AG09309 (cell line): Measurements from ENCODE around the gene GUCY2C.

Experiments
- DNase-seq: peaks from one replicate; pipeline ENCODE4 v3.0.0-alpha.2; 2010; ENCODE audit warnings: low read depth
- H3K4me3 ChIP-seq: 2 replicates; pipeline ENCODE4 v1.5.1; 2011; ENCODE audit warnings: mild to moderate bottlenecking, low read depth, low read length, moderate library complexity; ENCODE audit not compliant: control insufficient read depth
- CTCF ChIP-seq: IDR thresholded peaks from 2 replicates; pipeline ENCODE4 v1.5.1; 2011; ENCODE audit warnings: mild to moderate bottlenecking, low read depth, low read length, inconsistent platforms; ENCODE audit not compliant: insufficient read depth, control insufficient read depth; ENCODE audit errors: missing control alignments

GUCY2C gene

DNA sequence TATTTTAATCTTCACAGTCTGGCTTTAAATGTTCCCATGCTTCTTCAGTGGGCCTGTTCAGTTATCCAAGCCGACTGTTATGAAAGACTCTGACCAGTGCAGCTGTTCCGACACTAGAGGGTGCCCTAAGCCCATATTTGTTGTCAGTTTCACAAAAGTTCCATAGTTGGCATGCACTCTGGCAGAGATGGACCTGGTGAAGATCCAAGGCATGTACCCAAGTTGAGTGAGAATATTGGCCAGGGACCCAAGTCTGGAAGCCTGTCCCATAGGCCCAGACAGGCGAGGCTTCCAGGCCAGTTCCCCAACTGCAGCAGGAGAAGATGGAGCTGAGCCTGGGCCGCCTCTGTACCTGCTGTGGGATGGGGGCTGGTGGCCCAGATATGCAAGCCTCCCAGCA, 27.4 kb upstream of the GUCY2C start:
- H3K4me3 ChIP-seq: no peak overlapping the region
- peak; percentile 80 for TF ChIP-seq CTCF
- DNase-seq: peak; percentile 28

- peak; percentile 2 for DNase-seq
- no peak overlapping the region for H3K4me3 ChIP-seq
- TF ChIP-seq CTCF: peak; percentile 64
Observed at GRCh38 chr12:14716848-14717444, 20.5 kb upstream of the GUCY2C start.

- DNase-seq: no peak
- TF ChIP-seq CTCF: no peak
- H3K4me3 ChIP-seq: no peak overlapping the region
Observed at GRCh38 chr12:14714437-14714836, 18.0 kb upstream of the GUCY2C start.

GRCh38 chr12:14710632-14711320, 14.4 kb upstream of the GUCY2C start:
- H3K4me3 ChIP-seq: no peak overlapping the region
- no peak for TF ChIP-seq CTCF
- DNase-seq: no peak

DNA sequence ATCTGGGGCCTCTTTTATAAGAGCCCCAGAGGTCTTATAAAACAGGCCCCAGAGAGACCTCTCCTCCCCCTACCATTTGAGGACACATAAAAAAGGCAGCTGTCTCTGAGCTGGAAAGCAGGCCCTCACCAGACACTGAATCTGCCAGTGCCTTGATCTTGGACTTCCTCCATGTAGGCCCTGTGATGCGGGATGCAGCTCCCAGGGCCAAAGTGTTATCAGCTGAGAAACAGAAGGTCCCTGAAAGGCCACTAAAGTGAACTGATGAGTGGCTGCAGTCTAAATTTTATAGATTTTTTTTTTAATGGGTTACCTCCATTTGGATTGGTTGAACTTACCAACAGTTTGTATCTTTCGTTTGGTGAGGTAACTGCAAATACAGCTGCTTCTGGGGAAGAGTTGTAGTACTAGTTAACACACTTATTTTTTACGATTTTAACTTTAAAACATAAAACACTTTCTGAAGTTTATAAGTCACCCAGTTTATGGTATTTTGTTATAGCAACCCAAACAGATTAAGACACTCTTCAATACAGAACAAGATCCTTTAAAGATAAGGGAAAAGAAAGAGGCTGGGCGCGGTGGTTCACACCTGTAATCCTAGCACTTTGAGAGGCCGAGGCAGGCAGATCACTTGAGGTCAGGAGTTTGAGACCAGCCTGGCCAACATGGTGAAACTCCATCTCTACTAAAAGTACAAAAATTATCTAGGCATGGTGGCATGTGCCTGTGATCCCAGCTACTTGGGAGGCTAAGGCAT, 5.6 kb upstream of the GUCY2C start:
- DNase-seq: no peak
- no peak overlapping the region for H3K4me3 ChIP-seq
- no peak for TF ChIP-seq CTCF

DNA sequence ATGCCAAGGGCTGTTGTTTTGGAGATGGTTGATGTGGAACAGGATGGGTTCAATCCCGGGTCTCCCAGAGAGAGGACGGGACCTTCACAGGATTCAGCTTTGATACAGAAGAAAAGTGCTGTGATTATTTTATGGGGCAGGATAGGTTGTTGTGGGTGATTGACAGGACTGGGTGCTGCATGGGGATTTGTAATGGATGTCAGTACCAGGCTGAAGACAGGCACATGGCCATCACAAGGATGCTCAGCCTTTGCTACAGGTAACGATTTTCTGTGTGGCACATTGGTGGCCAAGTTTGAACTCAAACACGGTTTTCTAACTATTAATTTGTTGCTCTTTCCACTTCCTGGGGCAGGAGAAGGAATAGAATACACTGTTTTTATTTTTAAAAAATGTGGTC, 4.5 kb upstream of the GUCY2C start:
- no peak for TF ChIP-seq CTCF
- DNase-seq: no peak
- no peak overlapping the region for H3K4me3 ChIP-seq
